GM12892 (cell line): ENCODE results near the gene NCDN.

Experiments used
- DNase-seq: peaks from one replicate; pipeline ENCODE4 v3.0.0; 2011; ENCODE audit not compliant: insufficient read length
- FAIRE-seq: peaks from 2 replicates; lab custom pipeline; 2011; peaks lifted over from hg19 to GRCh38; lab: Jason Lieb, UNC
- POLR2A ChIP-seq: IDR thresholded peaks from 2 replicates; pipeline ENCODE4 v1.6.1; 2011; ENCODE audit warnings: low read depth, low read length, control low read depth
- POLR2AphosphoS5 ChIP-seq: IDR thresholded peaks from 2 replicates; pipeline ENCODE4 v1.6.1; 2011; ENCODE audit warnings: low read depth, low read length, control low read depth
- TAF1 ChIP-seq: IDR thresholded peaks from 2 replicates; pipeline ENCODE4 v1.6.1; 2011; ENCODE audit warnings: low read depth, mild to moderate bottlenecking, control low read depth, low read length, borderline replicate concordance

Gene NCDN

DNA sequence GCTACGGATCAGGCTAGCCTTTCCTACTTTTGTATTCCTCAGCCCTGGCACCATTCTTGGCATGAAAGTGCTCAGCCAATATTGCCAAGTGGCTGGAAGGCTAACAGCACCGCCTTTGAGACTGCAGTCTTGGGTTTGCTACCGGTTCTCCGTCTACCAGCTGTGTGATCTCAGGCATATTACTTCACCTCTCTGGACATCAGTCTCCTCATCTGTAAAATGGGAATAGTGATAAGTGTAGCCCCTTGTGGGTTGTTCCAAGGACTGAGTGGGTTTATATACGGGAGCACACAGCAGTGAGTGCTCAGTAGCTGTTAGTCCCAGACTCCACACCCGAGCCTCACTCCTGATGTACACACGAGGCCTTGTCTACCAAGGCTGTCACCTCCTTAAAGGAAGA lies 29.2 kb downstream of the NCDN start:
- TF ChIP-seq TAF1 (no peak), POLR2AphosphoS5 (no peak), POLR2A (no peak)
- DNase-seq = no peak
- FAIRE-seq = no peak

GRCh38 chr1:35587736-35588135 lies 30.1 kb downstream of the NCDN start:
- no peak for FAIRE-seq
- DNase-seq = no peak
- no peak for TF ChIP-seq POLR2AphosphoS5
- no peak for TF ChIP-seq POLR2A
- no peak for TF ChIP-seq TAF1

- FAIRE-seq = no peak
- DNase-seq = no peak
- no peak for TF ChIP-seq POLR2A
- TF ChIP-seq TAF1 = no peak
- TF ChIP-seq POLR2AphosphoS5 = no peak
Observed at GRCh38 chr1:35588197-35588910, 30.8 kb downstream of the NCDN start.

DNA sequence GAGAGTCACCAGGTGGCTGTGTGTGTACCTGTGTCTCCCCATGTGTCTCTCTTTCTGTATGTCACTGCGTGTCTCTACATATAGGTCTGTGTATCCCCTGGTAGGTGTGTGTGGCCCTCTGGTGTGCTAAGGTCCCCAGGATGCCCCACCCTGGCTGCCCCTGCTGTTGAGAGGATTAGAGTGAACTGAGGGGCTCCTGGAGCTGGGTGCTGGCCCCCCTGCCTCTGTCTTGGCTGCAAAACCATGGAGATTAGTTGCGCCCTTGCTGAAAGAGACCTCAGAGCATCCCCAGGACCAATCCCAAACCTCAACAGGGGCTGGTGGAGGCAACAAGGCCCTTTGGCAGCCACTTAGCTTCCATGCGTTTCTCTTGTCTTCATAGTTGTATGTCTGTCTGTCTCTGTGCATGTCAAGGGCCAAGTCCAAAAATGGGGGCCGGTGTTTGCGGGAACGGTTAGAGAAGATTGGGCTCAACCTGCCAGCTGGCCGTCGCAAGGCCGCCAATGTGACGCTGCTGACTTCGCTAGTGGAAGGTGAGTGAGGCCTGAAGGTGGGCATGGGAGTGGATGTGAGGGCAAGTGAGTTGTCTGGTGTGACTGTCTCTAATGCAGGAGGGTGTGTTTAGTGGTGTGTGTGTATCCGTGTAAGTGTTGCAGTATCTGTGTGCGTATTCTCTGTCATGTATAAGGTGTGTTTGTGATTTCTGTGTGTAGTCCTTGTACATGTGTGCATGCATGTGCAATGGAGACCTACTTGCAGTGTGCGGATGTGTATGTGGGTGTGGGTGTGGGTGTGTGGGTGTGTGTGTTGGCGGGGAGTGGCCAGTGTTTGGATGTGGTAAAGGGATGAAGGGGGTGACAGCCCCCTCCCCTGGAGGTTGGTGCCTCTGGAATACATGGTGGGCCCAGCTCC lies 32.2 kb downstream of the NCDN start:
- DNase-seq (no peak), FAIRE-seq (no peak)
- no peak for TF ChIP-seq POLR2A
- TF ChIP-seq TAF1 = no peak
- TF ChIP-seq POLR2AphosphoS5 = no peak

DNA sequence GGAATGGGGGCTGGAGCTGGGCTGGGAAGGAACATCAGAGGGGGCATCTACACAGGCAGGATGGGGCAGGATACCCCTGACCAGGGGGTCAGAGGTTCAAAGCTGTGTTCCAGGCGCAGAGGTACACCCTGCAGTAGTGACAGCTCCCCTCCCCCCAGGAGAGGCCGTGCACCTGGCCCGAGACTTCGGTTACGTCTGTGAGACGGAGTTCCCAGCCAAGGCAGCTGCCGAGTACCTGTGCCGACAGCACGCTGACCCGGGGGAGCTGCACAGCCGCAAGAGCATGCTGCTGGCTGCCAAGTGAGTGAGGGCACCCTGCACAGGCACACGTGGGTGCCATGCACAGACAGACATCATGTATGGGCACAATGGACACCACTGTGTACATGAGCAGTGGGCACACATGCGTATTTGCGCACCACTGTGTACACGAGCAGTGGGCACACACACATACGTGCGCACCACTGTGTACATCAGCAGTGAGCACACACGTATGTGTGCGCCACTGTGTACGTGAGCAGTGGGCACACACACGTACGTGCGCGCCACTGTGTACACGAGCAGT lies 33.0 kb downstream of the NCDN start:
- DNase-seq = no peak
- no peak for FAIRE-seq
- no peak for TF ChIP-seq POLR2A
- TF ChIP-seq TAF1 = no peak
- TF ChIP-seq POLR2AphosphoS5 = no peak

DNA sequence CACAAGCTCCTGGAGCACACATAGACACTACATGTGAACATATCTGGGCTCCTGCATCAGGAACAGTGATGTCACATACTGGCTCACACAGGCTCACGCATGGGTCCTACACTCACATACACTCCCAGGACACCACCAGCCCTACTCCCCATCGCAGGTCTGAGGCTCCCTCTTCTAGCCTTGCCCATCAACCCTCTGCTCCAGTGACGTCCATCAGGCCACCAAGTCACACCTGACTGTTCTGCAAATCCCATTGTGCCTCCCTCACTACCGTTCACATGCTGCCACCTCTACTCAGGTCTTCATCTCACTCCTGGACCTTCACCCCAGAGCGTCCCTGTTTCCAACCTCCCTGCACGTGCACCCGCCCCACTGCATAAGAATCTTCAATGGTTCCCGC lies 33.6 kb downstream of the NCDN start:
- FAIRE-seq = no peak
- DNase-seq = no peak
- TF ChIP-seq POLR2AphosphoS5 (no peak), POLR2A (no peak), TAF1 (no peak)

DNA sequence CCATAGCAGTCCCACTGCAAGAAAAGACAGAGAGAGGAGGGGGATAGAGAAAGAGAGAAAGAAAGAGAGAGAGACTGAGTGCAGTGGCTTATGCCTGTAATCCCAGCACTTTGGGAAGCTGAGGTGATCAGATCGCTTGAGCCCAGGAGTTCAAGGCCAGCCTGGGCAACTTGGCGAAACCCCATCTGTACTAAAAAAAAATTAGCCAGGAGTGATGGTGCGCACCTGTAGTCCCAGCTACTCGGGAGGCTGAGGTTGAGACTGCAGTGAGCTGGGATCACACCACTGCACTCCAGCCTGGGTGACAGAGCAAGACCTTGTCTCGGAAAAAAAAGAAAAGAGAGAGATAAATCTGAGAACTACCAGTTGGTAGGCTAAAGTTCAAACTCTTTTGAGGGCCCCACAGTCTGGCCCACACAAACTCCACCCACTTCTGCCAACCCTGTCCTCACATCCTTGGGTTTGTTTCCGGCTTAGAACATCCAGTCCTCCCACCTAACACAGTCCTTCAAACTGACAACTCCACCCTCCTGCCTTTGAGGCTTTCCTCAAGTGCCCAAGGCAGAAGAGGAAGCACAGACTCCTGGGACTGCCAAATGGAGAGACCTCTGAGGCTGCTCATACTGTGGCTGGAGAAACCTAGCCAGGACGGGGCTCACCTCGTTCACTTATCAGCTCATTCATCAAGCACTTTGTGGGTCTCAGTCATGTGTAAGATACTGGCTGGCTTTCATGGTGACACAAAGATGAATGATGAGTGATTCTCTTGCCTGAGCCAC lies 35.6 kb downstream of the NCDN start:
- DNase-seq = no peak

DNA sequence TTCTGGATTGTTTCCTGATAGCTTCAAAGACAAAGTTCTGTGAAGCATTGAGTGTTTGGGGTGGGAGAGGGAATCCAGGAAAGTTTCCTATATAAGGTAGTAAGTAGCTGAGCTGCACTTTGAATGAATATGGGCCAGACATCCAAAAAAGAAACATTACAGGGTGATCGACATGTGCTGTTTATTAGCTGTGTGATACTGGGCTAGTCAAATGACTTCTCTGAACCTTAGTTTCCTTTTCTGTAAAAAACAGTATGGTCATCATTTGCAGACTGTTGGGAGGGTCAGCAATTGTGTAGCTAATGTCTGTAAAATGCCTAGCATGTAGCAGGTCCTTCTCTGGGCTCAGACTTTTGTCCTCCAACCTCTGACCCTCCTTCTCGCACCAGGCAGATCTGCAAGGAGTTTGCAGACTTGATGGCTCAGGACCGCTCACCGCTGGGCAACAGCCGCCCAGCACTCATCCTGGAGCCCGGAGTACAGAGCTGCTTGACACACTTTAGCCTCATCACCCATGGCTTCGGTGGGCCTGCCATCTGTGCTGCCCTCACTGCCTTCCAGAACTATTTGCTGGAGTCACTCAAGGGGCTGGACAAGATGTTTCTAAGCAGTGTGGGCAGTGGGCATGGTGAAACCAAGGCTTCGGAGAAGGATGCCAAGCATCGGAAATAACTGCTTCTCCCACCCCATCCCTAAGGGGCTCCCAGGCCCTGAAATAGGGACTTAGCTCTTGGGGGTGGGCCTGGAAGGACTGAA lies 36.6 kb downstream of the NCDN start:
- TF ChIP-seq POLR2AphosphoS5 (no peak), TAF1 (no peak), POLR2A (no peak)
- DNase-seq (no peak), FAIRE-seq (no peak)

More for the DNA sequence above, 35.6 kb downstream of the NCDN start:
- no peak for FAIRE-seq
- TF ChIP-seq TAF1 (no peak), POLR2A (no peak), POLR2AphosphoS5 (no peak)

DNA sequence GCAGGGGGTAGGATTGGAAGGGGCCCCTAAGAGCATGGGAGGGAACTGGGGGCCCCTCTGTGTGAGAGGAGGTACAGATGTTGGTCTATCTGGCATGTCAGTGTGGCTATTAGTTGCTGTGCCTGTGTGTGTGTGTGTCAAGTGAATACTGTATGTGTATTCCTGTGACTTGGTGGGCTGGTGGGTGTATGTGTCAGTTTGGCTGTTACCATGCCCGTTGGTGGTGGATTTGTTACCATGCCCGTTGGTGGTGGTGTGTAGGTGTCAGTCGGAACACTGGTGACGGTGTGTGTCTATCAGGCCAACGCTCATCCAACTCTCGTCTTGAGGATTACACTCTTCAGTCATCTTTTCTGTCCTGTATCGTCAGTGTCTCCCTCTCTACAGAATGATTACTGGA lies 38.1 kb downstream of the NCDN start:
- TF ChIP-seq POLR2A (no peak), POLR2AphosphoS5 (no peak), TAF1 (no peak)
- DNase-seq (no peak), FAIRE-seq (no peak)

DNA sequence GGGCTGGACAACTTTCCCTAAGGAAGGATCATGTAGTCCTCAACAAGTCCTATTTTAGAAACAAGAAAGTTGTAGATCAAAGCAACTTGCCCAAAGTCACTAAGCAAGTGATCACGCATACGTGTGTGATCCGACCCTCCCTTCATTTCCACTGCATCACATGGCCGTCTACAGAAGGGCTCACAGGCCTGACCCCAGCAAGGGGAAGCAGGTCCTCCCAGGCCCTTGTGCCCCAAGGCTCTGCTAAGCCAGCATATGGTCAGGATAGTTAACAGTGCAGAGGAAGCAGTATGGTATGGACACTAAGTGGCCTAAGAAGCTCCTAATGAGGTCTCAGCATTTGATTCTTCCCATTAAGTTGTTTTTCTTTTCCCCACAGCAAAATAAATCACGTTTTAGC lies 40.3 kb downstream of the NCDN start:
- DNase-seq (no peak), FAIRE-seq (no peak)
- TF ChIP-seq POLR2A (no peak), POLR2AphosphoS5 (peak; percentile 30; the same call in 1 of the 2 replicates)
